HCT116 (cell line): Measurements from ENCODE around the gene HPD. TPM values are rescaled to one million over a fixed set of nuclear protein-coding genes. Genes with fewer than 3 reads are reported as not detected.
A peak's percentile ranks its signal among the peaks of the same experiment; 100 is the strongest.

Experiments used
- ATAC-seq: fragments of 200-7000 bp; cut with Tn5 transposase; 2 replicates; pipeline ENCODE4 v1.9.1; 2020; ENCODE audit warnings: mild to moderate bottlenecking, moderate library complexity
- BruUV-seq: library from RNA; stranded (reverse); fragments of 400-500 nt; replicated peaks from 2 replicates; lab custom pipeline; 2021; lab: Mats Ljungman, UMichigan
- CTCF ChIA-PET: fragments of 300-600 bp; sonication (Branson Sonifier 250); formaldehyde crosslinking; loops from one replicate; lab custom pipeline; 2021; ENCODE audit warnings: antibody characterized with exemption; lab: Charles Lee
- POLR2A ChIA-PET: fragments of 300-600, 350-600 bp; sonication (Branson Sonifier 250); formaldehyde crosslinking; loops from one replicate; lab custom pipeline; 2021; ENCODE audit warnings: antibody characterized with exemption; lab: Charles Lee
- RAD21 ChIA-PET, 2 experiments: fragments of 300-600 bp; sonication (Branson Sonifier 250); formaldehyde crosslinking; loops; one replicate each; lab custom pipeline; 2023; ENCODE audit warnings: low total read pairs in 2 of 2; ENCODE audit not compliant: uncharacterized antibody in 2 of 2, unreplicated experiment in 2 of 2, low non-redundant PET in 1 of 2; lab: Charles Lee
- DNase-seq: peaks from one replicate; pipeline ENCODE4 v3.0.0-alpha.2; 2010; ENCODE audit warnings: low read depth, low spot score
- H2AFZ ChIP-seq: fragments of 200-600 bp; shearing (Covaris generic), sonication (generic); 2 replicates; pipeline ENCODE4 v1.6.1; 2017; ENCODE audit warnings: low read depth, mixed run types, mixed read lengths, antibody characterized with exemption, low read length; ENCODE audit not compliant: poor library complexity, severe bottlenecking
- H3K27ac ChIP-seq: 2 replicates; pipeline ENCODE4 v1.5.1; 2012; ENCODE audit warnings: low read depth, low read length
- H3K27me3 ChIP-seq: fragments of 200-600 bp; sonication (generic); 2 replicates; pipeline ENCODE4 v1.6.1; 2016; ENCODE audit warnings: mixed run types, low read length, mixed read lengths; ENCODE audit not compliant: insufficient read depth
- H3K36me3 ChIP-seq, 2 experiments: fragments of 200-500 bp in 1 of 2; fragments of 200-600 bp in 1 of 2; sonication (Bioruptor generic) in 1 of 2; sonication (generic) in 1 of 2; 2 replicates each; pipeline versions ENCODE4 v1.5.1 to v1.6.1; 2014 to 2016; ENCODE audit warnings: low read length in 2 of 2, inconsistent platforms in 1 of 2, mixed read lengths in 1 of 2, mixed run types in 1 of 2; ENCODE audit not compliant: insufficient read depth in 2 of 2, control insufficient read depth in 1 of 2
- H3K4me1 ChIP-seq, 2 experiments: fragments of 200-600 bp in 1 of 2; sonication (generic) in 1 of 2; 2 replicates each; pipeline versions ENCODE4 v1.5.1 to v1.6.1; 2012 to 2017; ENCODE audit warnings: low read length in 2 of 2, inconsistent platforms in 1 of 2, mild to moderate bottlenecking in 1 of 2, mixed read lengths in 1 of 2, mixed run types in 1 of 2, moderate library complexity in 1 of 2; ENCODE audit not compliant: insufficient read depth in 2 of 2, control insufficient read depth in 1 of 2
- H3K4me2 ChIP-seq: fragments of 200-600 bp; sonication (generic); 2 replicates; pipeline ENCODE4 v1.6.1; 2017; ENCODE audit warnings: mixed run types, low read length, mixed read lengths
- H3K4me3 ChIP-seq, 2 experiments: fragments of 200-600 bp in 1 of 2; sonication (generic) in 1 of 2; replicated peaks in 1 of 2; 2 replicates each; pipeline ENCODE4 v1.5.1; 2011 to 2016; ENCODE audit warnings: low read length in 2 of 2, control low read depth in 1 of 2, low read depth in 1 of 2, mild to moderate bottlenecking in 1 of 2, mixed read lengths in 1 of 2, mixed run types in 1 of 2
- H3K79me2 ChIP-seq: fragments of 200-600 bp; sonication (generic); 2 replicates; pipeline ENCODE4 v1.6.1; 2017; ENCODE audit warnings: mild to moderate bottlenecking, mixed run types, low read length, moderate library complexity, mixed read lengths; ENCODE audit not compliant: insufficient read depth
- H3K9ac ChIP-seq: fragments of 200-600 bp; sonication (generic); 2 replicates; pipeline ENCODE4 v1.6.1; 2016; ENCODE audit warnings: low read length, mixed read lengths
- H3K9me2 ChIP-seq: fragments of 200-600 bp; sonication (generic), shearing (Covaris generic); 2 replicates; pipeline ENCODE4 v1.6.1; 2017; ENCODE audit warnings: mixed run types, mild to moderate bottlenecking, moderate library complexity; ENCODE audit not compliant: insufficient read depth
- H3K9me3 ChIP-seq, 2 experiments: fragments of 200-500 bp in 1 of 2; fragments of 200-600 bp in 1 of 2; sonication (Bioruptor generic) in 1 of 2; sonication (generic) in 1 of 2; 2 replicates each; pipeline ENCODE4 v1.6.1; 2014 to 2017; ENCODE audit warnings: low read length in 2 of 2, mixed read lengths in 2 of 2, inconsistent platforms in 1 of 2, low read depth in 1 of 2, mild to moderate bottlenecking in 1 of 2, mixed run types in 1 of 2, moderate library complexity in 1 of 2; ENCODE audit not compliant: control insufficient read depth in 1 of 2, insufficient read depth in 1 of 2
- H4K20me1 ChIP-seq: fragments of 200-600 bp; sonication (generic), shearing (Covaris generic); 2 replicates; pipeline ENCODE4 v1.6.1; 2017; ENCODE audit warnings: mixed run types, mild to moderate bottlenecking, moderate library complexity; ENCODE audit not compliant: insufficient read depth
- CBX3 ChIP-seq: IDR thresholded peaks from 2 replicates; pipeline ENCODE4 v1.6.1; 2012; ENCODE audit warnings: low read depth
- CEBPB ChIP-seq: IDR thresholded peaks from 2 replicates; pipeline ENCODE4 v1.6.1; 2012; ENCODE audit warnings: low read depth
- EGR1 ChIP-seq: IDR thresholded peaks from 2 replicates; pipeline ENCODE4 v1.6.1; 2012; ENCODE audit warnings: low read depth
- ELF1 ChIP-seq: IDR thresholded peaks from 2 replicates; pipeline ENCODE4 v1.6.1; 2012; ENCODE audit warnings: low read depth, borderline replicate concordance
- EZH2 ChIP-seq: fragments of 200-600 bp; sonication (generic); IDR thresholded peaks from 2 replicates; pipeline ENCODE4 v1.6.1; 2017; ENCODE audit warnings: antibody characterized with exemption, mixed run types
- EZH2phosphoT487 ChIP-seq: fragments of 200-600 bp; IDR thresholded peaks from 2 replicates; pipeline ENCODE4 v1.6.1; 2018; ENCODE audit warnings: antibody characterized with exemption, borderline replicate concordance
- FOSL1 ChIP-seq: IDR thresholded peaks from 2 replicates; pipeline ENCODE4 v1.6.1; 2012; ENCODE audit warnings: low read depth
- JUND ChIP-seq: IDR thresholded peaks from 2 replicates; pipeline ENCODE4 v1.6.1; 2012
- POLR2A ChIP-seq: IDR thresholded peaks from 2 replicates; pipeline ENCODE4 v1.7.0; 2011; ENCODE audit warnings: borderline replicate concordance; ENCODE audit not compliant: insufficient read depth, insufficient read length; ENCODE audit errors: extremely low read depth
- RAD21 ChIP-seq: IDR thresholded peaks from 2 replicates; pipeline ENCODE4 v1.6.1; 2012; ENCODE audit warnings: low read depth, mild to moderate bottlenecking
- REST ChIP-seq: IDR thresholded peaks from 2 replicates; pipeline ENCODE4 v1.6.1; 2012; ENCODE audit warnings: low read depth
- SIN3A ChIP-seq: IDR thresholded peaks from 2 replicates; pipeline ENCODE4 v1.6.1; 2012; ENCODE audit warnings: low read depth
- SP1 ChIP-seq: IDR thresholded peaks from 2 replicates; pipeline ENCODE4 v1.6.1; 2012; ENCODE audit warnings: low read depth
- TCF7L2 ChIP-seq: IDR thresholded peaks from 2 replicates; pipeline ENCODE4 v1.7.0; 2011; ENCODE audit warnings: borderline replicate concordance, inconsistent platforms; ENCODE audit not compliant: insufficient read depth, insufficient read length; ENCODE audit errors: extremely low read depth
- YY1 ChIP-seq: IDR thresholded peaks from 2 replicates; pipeline ENCODE4 v1.6.1; 2011; ENCODE audit warnings: low read length, low read depth, moderate library complexity, mild to moderate bottlenecking; ENCODE audit not compliant: insufficient replicate concordance; ENCODE audit errors: extremely low read depth
- ZFX ChIP-seq: fragments of 450-650 bp; IDR thresholded peaks from 2 replicates; pipeline ENCODE4 v1.6.1; 2017
- ZNF274 ChIP-seq: fragments of 200-500 bp; sonication (Bioruptor generic); IDR thresholded peaks from 2 replicates; pipeline ENCODE4 v1.6.1; 2014; ENCODE audit warnings: mild to moderate bottlenecking, low read depth, low read length, inconsistent platforms
- intact Hi-C: fragments of 100-400 bp; cut with micrococcal nuclease; formaldehyde crosslinking; loops from 2 replicates; pipeline ENCODE4 v1.10.0; 2022
- total RNA-seq: library from RNA; stranded (reverse); gene quantifications from one replicate; pipeline ENCODE4 v1.2.1, GENCODE V29; 2021; ENCODE audit not compliant: unreplicated experiment
- TF ChIP-seq, protein P1 (sequence below): IDR thresholded peaks from 2 replicates; pipeline ENCODE4 v1.6.1; 2012
- TF ChIP-seq, protein P2 (sequence below), 3 experiments: fragments of 200-600 bp in 1 of 3; sonication (generic) in 1 of 3; IDR thresholded peaks in 2 of 3; conservative IDR thresholded peaks in 1 of 3; 2 replicates each; pipeline ENCODE4 v1.5.1; 2012 to 2017; ENCODE audit warnings: low read depth in 2 of 3, low read length in 2 of 3, antibody characterized with exemption in 1 of 3, borderline replicate concordance in 1 of 3, control low read depth in 1 of 3, mild to moderate bottlenecking in 1 of 3, mixed read lengths in 1 of 3, mixed run types in 1 of 3, moderate library complexity in 1 of 3; ENCODE audit not compliant: insufficient read depth in 1 of 3

HPD gene
- total RNA-seq, 1 experiment from 2014 or later, result 1.1 TPM

DNA sequence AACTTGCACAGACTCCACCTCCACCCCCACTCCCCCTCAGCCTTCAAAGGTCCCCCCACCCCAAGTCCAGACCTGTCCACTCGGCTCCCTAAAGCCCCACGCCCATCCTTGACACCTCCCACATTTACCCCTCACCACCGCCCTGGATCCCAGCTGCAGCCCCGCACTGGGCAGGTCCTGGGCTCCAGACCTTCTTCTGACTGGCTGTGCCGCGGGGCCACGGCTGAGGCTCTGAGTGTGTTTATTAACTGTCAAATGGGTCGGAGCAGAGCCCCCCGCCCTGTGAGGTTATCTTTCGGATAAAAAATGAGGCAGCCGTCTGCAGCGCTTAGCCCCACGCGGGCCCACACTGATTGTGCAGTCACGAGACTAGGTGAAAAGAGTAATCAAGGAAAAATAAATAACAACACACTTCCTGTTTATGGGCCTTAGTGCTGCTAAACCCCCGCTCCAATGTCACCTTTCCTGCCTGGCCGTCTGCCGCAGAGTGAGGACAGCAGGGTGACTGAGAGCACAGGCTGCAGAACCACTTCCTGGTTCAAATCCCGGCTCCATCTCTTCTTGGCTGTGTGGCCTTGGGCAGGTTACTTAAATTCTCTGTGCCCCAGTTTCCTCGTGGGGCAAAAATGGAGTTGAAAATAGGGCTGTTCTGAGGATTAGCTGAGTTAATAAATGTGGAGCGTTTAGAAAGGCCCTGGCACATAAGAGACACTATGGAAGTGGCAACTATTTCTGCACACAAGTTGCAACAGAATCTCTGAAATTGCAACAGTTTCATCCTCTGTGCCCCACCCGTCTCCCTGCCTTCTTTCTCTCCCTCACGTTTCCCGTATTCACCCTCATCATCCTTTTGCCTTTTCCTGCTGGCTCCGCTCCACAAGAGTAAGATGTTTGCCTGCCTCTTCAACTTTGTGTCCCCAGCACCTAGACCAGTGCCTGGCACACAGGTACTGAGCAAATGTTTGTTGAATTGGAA lies 45.5 kb downstream of the HPD start:
- H3K4me3 ChIP-seq, result no peak overlapping the region
- peaks cover 6 to 26% of the 10 kb centered on the region in 2 experiments for H3K4me1 ChIP-seq
- BruUV-seq, result no TSS peak
- peaks cover 68% of the 10 kb centered on the region for H3K79me2 ChIP-seq
- peaks cover 29 to 33% of the 10 kb centered on the region in 2 experiments; a peak in 3 of 4 replicates for H3K36me3 ChIP-seq
- DNase-seq (no peak), ATAC-seq (no peak)
- H3K9me3 ChIP-seq, result no peaks in the 10 kb centered on the region
- no peaks in the 10 kb centered on the region for H3K9me2 ChIP-seq
- peak overlapping the region; percentile 53 for H3K27ac ChIP-seq
- H2AFZ ChIP-seq, result no peak overlapping the region
- ChIA-PET RAD21 (interaction anchor here in 1 of 2 experiments (1.5 kb wide), 1 partner anchor 18 kb away, joined by 22 read pairs; the partner anchor contains the start of gene RHOF), CTCF (interaction anchor here (3.3 kb wide), 1 partner anchor 17 kb away, joined by 149 read pairs; the partner anchor contains the start of gene RHOF), POLR2A (interaction anchor here (1.3 kb wide), 1 partner anchor 75 kb away, joined by 3 read pairs; the partner anchor contains the start of gene PSMD9)
- H3K9ac ChIP-seq, result no peak overlapping the region
- no peaks in the 10 kb centered on the region for H4K20me1 ChIP-seq
- H3K27me3 ChIP-seq, result no peaks in the 10 kb centered on the region
- peak overlapping the region; percentile 76 for H3K4me2 ChIP-seq
- intact Hi-C loops, result loop anchor here (1.0 kb wide), 2 partner anchors 19 to 75 kb away; partner anchors contain the start of gene PSMD9
- no peak for TF ChIP-seq SP1
- no peak for TF ChIP-seq REST
- no peak for TF ChIP-seq SIN3A
- no peak for TF ChIP-seq YY1
- TF ChIP-seq POLR2A, result no peak
- TF ChIP-seq EZH2, result no peak
- no peak for TF ChIP-seq RAD21
- no peak for TF ChIP-seq FOSL1
- TF ChIP-seq EZH2phosphoT487, result no peak
- TF ChIP-seq CEBPB, result no peak
- TF ChIP-seq CBX3, result no peak
- TF ChIP-seq, protein P1, sequence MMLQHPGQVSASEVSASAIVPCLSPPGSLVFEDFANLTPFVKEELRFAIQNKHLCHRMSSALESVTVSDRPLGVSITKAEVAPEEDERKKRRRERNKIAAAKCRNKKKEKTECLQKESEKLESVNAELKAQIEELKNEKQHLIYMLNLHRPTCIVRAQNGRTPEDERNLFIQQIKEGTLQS, result no peak
- TF ChIP-seq TCF7L2, result no peak
- TF ChIP-seq ELF1, result no peak
- TF ChIP-seq JUND, result no peak
- TF ChIP-seq ZNF274, result no peak
- TF ChIP-seq, protein P2, sequence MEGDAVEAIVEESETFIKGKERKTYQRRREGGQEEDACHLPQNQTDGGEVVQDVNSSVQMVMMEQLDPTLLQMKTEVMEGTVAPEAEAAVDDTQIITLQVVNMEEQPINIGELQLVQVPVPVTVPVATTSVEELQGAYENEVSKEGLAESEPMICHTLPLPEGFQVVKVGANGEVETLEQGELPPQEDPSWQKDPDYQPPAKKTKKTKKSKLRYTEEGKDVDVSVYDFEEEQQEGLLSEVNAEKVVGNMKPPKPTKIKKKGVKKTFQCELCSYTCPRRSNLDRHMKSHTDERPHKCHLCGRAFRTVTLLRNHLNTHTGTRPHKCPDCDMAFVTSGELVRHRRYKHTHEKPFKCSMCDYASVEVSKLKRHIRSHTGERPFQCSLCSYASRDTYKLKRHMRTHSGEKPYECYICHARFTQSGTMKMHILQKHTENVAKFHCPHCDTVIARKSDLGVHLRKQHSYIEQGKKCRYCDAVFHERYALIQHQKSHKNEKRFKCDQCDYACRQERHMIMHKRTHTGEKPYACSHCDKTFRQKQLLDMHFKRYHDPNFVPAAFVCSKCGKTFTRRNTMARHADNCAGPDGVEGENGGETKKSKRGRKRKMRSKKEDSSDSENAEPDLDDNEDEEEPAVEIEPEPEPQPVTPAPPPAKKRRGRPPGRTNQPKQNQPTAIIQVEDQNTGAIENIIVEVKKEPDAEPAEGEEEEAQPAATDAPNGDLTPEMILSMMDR (IDR thresholded peaks at IDR 0.05 in 2 of 3, conservative IDR thresholded peaks at IDR 0.05 in 1 of 3; ENCODE audit: borderline replicate concordance in 1 of 3, insufficient read depth in 1 of 3, low read depth in 2 of 3, low read length in 2 of 3), result no peak
- no peak for TF ChIP-seq EGR1
- no peak for TF ChIP-seq ZFX
- TF ChIP-seq, all 23 proteins: peak for 0
